ENCODE data around the gene CHKA.

The CHKA gene

GRCh38 chr11:68031144-68031464, 90.1 kb downstream of the CHKA start:
- no peak for DNase-seq (ENCODE audit: low read depth)

DNA sequence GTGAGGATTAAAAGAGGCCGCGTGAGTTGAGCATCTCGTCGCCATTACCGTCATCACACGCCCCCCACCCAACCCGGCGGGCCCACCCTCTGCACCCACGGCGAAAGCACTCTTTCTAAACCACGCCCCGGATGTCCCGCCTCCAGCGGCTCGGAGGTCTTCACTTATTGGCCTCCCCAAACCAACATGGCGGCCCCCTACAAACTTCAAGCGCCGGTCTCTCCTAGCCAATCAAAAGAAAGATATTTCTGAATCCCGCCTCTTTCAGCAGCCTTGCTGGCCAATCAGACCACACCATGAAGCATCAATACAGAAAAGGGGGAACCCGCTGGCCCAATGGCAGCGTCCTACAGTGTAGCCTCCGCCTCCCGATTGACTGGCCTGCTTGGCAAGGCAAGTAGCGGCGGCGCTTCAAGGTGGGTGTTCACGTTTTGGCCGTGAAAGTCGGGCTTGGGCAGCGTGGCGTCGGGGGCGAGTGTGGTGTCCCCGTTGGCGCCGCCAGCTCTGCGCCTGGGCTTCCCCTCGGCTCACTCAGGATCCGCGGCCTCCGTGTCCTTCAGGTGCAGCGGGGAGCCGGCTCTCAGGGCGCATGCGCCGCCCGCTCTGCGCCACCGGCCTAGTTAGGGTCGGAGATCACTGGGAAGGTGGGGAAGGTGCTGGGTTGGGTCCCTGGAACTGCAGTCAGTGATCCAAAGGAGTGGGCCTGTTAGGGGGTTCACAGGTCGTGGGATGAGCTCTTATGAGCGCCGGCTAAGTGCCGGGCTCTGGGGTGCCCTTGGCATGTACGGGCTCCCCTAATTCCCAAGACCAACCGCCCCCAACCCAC, 90.7 kb downstream of the CHKA start, which contains the start of gene NDUFS8:
Gene NDUFS8, plus strand, starts transcription at position 364 of the 826 bp plus-strand sequence. CDS start 1,471 bp downstream, outside the sequence.
- peak; percentile 92 for DNase-seq (ENCODE audit: low read depth)

DNA sequence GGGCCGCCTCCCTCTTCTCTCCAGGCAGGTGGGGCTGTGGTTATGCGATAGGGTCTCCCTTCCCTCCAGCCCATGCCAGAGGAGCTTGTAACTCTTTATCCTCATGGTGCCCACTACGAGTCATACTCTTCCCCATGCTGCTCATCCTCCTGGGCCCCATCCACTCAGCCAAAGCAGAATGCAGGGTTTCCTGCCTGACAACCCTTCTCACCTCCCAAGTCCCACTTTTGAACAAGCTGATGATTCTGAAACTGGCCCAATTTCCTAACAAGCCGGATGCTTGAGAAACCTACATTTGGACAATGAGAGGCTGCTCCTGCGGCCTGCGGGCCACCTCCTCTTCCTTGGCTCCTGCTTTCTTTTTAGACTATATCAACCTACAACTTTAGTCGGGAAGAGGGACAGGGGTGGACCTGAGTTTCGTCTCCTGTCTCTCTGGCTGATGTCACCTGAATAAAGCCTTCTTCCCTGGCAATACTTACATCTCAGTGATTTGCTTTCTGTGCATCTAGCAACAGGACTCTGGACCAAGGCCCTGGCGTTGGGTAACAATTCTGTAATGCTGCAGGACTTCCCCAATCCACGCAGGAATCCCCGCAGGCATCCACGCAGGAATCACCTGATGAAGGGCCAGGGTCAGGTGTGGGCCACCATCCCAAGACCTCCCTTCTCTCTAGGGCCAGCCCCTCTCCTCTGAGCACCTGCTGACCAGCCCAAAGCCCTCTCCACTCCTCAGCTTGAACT, 92.2 kb downstream of the CHKA start:
- no peak for DNase-seq (ENCODE audit: low read depth)

DNA sequence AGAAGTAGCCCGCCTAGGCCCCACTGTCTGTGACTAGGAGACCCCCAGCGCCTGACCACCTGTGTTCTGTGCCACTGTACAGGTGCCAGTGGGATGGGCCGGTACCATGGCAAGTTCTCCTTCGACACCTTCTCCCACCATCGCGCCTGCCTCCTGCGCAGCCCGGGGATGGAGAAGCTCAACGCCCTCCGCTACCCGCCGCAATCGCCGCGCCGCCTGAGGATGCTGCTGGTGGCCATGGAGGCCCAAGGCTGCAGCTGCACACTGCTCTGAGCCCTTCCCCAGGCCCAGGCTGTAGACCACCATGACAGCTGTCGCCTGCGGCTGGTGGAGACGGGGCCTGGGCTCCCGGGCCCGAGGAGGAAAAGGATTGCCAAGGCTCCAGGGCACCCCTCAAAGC, 93.5 kb downstream of the CHKA start:
- DNase-seq (ENCODE audit: low read depth): no peak

DNA sequence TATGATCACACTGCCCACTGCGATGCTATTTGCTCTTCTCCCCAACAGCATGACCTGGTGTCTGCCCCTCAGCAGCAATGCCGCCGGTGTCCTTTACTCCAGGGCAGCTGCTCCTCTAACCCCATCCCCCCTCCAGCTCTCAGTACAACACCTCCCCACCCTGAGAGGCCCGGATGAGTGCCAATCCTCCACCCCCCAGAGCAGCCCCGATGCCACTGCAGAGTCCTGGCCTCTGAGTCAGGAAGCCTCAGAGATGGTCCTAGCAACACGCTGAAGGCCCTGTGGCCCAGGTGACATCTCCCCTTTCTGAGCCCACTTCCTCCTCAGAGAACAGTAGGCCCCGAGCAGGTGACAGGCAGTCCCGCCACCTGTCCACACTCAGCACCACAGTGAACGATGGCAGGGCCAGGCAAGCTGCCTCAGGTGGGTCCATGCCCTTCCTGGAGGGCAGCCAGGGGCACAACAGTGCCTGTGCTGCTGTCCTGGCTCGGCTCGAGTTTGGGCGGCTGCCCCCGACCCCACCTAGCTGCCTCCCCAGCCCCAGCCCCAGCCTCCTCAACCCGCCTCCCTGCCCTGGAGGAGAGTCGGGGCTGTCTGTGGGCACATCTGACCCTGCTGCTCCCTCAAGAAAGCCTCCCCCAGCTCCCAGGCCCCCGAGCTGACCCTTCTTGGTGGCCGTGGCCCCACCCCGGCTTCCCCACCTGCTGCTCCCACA, 94.6 kb downstream of the CHKA start:
- no peak for DNase-seq (ENCODE audit: low read depth)

GRCh38 chr11:68025047-68025446, 96.1 kb downstream of the CHKA start:
- no peak for DNase-seq (ENCODE audit: low read depth)

GRCh38 chr11:68024508-68024907, 96.7 kb downstream of the CHKA start:
- DNase-seq (ENCODE audit: low read depth): no peak

DNA sequence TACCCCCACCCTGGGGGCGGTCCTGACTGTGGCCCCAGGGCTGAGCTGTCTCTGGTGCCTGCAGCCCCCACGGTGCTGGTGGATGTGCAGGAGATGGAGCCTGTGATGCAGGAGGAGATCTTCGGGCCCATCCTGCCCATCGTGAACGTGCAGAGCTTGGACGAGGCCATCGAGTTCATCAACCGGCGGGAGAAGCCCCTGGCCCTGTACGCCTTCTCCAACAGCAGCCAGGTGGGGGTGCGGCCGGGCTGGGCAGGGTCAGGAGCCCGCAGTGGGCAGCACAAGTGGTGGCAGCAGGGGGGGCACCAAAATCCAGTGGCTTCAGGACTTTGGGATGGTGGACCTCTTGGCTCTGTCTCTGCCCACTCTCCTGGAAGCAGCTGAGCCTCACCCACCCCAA, 98.7 kb downstream of the CHKA start:
- no peak for DNase-seq (ENCODE audit: low read depth)

DNA sequence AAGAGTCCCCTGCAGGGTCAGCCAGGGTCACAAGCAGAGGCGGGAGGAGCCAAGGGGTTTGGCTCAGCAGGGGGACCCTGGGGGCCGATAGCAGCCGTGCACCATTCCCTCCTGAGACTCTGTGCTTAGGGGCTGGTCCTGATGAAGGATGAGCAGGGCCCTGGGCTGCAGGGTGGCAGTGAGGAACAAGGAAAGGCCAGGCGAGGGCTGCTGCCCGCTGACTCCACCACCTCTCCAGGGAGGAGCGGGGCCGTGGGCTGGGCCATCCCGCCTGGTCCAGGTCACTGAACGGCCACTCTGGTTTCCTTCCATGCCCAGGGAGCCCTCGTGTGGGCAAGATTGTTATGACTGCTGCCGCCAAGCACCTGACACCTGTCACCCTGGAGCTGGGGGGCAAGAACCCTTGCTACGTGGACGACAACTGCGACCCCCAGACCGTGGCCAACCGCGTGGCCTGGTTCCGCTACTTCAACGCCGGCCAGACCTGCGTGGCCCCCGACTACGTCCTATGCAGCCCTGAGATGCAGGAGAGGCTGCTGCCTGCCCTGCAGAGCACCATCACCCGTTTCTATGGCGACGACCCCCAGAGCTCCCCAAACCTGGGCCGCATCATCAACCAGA, 99.9 kb downstream of the CHKA start:
- no peak for DNase-seq (ENCODE audit: low read depth)

DNA sequence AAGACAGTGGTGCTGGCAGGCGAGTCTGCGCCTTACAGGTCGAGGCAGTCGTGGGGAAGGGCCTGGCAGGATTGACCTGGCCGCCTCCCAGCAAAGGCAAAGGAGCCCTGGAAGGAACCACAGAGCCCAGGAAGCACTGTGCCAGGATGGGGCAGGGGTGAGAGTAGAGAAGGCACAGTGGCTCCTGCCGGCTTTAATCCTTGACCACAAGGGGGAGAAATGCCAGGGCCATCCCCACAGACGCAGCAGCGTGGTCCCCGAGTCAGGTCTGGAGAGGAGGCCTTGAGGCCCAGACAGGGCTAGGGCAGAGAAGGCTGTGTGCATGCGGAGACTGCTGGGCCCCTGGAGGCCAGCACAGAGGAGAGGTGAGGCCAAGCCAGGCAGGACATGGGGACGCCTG, 100.6 kb downstream of the CHKA start:
- DNase-seq (ENCODE audit: low read depth): no peak

GRCh38 chr11:68019486-68019885, 101.7 kb downstream of the CHKA start:
- no peak for DNase-seq (ENCODE audit: low read depth)

DNA sequence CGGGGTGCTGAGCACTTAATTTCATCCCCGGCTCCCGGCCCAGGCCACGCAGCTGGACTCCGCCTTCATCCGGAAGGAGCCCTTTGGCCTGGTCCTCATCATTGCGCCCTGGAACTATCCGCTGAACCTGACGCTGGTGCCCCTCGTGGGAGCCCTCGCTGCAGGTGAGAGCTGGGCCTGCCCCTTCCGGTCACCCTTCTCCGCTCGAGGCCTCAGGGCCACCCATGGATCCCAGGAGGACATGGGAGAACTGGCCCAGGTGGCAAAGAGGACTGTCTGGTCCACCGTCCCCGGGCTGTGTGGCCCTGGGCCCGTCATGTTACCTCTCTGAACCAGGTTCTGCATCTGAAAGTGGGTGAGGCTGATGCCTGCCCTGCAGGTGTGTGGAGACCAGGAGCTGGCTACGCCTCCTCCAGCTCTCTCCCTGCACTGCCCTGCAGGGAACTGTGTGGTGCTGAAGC, 102.4 kb downstream of the CHKA start:
- no peak for DNase-seq (ENCODE audit: low read depth)

DNA sequence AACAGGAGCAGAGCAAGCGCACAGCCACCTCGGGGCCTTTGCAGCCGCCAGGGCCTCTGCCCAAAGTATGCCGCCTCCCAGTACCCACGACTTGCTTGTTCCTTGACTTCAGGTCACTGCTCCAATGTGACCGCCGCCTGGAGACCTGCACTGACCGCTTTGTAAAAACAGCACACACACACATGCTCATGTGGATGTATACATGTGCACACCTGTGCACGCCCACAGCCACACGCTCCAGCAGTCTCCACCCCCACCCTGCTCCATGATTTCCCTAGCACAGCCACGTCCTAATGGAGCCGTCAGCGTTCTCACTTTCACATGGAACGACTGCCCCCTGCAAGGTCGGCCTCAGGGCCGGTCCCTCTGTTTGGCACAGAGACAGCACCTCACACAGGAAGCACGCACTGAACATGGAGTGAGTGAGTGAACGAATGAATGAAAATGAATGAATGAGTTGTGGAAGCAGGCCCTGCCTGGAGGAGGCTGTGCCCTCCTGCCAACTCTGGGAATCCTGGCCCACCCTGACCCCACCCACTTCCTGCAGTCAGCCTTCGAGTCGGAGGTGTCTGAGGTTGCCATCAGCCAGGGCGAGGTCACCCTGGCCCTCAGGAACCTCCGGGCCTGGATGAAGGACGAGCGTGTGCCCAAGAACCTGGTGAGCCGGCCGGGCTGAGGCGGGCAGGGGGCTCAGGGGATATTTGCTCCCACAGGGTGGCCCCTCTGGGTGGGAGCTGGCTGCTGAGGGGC, 103.0 kb downstream of the CHKA start:
- DNase-seq (ENCODE audit: low read depth): no peak

GRCh38 chr11:68016904-68017817, 104.0 kb downstream of the CHKA start:
- DNase-seq (ENCODE audit: low read depth): no peak

DNA sequence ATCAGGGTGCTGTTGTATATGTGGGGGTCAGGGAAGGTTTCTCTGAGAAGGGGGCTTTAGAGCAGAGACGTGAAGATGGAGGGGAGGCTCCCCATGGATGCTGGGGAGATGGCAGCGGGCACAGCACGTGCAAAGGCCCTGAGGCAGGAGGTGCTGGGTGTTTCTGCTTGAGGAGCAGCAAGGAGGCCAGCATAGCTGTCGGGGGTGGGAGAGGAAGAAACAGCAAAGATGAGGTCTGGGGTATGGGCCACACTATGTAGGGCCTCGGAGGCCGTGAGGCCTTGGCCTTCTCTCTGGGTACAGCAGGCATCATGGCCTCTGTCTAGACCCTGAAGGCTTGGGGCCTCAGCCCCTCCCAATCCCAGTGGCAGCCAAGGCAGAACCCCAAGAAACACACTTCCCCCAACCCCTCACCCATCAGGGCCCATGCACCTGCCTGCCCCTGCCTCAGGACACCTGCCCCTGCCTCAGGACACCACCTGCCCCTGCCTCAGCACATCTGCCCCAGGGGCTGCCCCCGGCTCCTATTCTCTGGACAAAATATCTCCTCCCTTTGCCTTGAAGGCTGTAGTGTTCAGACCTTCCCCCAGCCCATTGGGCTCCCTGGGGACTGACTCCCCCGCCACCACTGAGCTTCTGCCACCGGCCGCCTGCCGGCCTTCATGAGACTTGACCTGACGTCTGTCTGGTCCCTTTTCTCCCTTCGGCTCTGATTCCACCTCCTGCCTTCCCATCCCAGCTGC, 104.9 kb downstream of the CHKA start:
- no peak for DNase-seq (ENCODE audit: low read depth)

DNA sequence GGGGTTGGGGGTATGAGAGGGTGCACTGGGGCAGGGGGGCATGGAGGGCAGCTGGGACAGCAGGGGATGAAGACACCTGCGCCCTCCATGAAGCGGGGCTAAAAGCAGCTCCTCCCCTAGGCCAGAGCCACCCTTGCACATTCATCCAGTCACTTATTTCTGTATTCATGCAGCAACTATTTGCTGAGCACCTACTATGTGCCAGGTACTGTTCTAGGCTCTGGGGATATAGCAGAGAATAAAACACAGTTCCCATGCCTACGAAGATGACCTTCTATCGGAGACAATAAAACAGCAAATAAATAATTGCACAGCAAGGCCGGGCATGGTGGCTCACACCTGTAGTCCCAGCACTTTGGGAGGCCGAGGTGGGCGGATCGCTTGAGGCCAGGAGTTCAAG, 105.7 kb downstream of the CHKA start:
- no peak for DNase-seq (ENCODE audit: low read depth)

- DNase-seq (ENCODE audit: low read depth): no peak
These were observed 106.2 kb downstream of the CHKA start for GRCh38 chr11:68014947-68015447.

GRCh38 chr11:68014157-68014946, 106.8 kb downstream of the CHKA start:
- DNase-seq (ENCODE audit: low read depth): no peak

Measured in stimulated activated CD8-positive, alpha-beta memory T cell treated with anti-CD3 and anti-CD28 coated beads, Interleukin-15, amount 100 ng/mL, for 24 hours (primary cell).